Measurements from ENCODE around the gene CLDN22. TPM values are rescaled to one million over a fixed set of nuclear protein-coding genes. Genes with fewer than 3 reads are reported as not detected.
"Not testable (repeated sequence)": the region's sequence is repeated elsewhere in the genome, so short reads cannot be mapped to it uniquely, and the experiment has no call there.

Gene CLDN22
- total and polyA plus RNA-seq, 4 donors, result 0.09 to 0.49 (median 0.11) TPM; not detected in 1

DNA sequence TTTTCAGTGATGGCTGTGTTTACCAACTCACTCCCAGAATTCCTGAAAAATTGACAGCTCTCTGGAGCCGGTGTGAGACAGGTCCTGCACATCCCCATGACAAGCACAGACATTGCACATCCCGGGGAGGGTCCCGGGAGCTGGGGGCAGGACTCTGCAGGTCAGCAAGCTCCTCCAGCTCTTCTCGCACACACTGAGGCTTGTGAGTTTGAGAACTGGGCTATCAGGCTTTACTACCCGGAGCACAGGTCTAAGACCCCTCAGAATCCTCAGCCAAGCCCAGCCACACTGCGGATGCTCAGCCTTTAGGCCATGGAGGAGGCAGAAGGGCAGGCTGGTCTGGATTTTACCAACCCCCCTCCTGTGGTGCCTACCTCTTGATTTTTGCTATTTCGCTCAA is 7.8 kb upstream of the CLDN22 start:
- TF ChIP-seq, protein P1, sequence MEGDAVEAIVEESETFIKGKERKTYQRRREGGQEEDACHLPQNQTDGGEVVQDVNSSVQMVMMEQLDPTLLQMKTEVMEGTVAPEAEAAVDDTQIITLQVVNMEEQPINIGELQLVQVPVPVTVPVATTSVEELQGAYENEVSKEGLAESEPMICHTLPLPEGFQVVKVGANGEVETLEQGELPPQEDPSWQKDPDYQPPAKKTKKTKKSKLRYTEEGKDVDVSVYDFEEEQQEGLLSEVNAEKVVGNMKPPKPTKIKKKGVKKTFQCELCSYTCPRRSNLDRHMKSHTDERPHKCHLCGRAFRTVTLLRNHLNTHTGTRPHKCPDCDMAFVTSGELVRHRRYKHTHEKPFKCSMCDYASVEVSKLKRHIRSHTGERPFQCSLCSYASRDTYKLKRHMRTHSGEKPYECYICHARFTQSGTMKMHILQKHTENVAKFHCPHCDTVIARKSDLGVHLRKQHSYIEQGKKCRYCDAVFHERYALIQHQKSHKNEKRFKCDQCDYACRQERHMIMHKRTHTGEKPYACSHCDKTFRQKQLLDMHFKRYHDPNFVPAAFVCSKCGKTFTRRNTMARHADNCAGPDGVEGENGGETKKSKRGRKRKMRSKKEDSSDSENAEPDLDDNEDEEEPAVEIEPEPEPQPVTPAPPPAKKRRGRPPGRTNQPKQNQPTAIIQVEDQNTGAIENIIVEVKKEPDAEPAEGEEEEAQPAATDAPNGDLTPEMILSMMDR (IDR thresholded peaks at IDR 0.05; ENCODE audit: control extremely low read depth, extremely low read depth), result no peak
- DNase-seq (no peak), ATAC-seq (ENCODE audit: insufficient read depth, low FRiP score) (no peak)
- H3K9me3 ChIP-seq (ENCODE audit: control insufficient read depth in 4 of 4, insufficient read depth in 3 of 4, low read length in 3 of 4), result peaks cover 0 to 5% (median 0%) of the 10 kb centered on the region in 4 donors
- H3K36me3 ChIP-seq (ENCODE audit: control insufficient read depth in 4 of 4, insufficient read depth in 4 of 4, low read length in 4 of 4), result peaks cover 0 to 2% (median 0%) of the 10 kb centered on the region in 4 donors
- 93 to 94% methylated on average over 7 of the region's 7 CpGs for WGBS, 2 donors
- no peaks in the 10 kb centered on the region for H3K27me3 ChIP-seq (ENCODE audit: control insufficient read depth in 3 of 3, insufficient read depth in 3 of 3, low read length in 2 of 3)
- no peak overlapping the region for H3K27ac ChIP-seq (ENCODE audit: low read depth in 1 of 2, low read length in 1 of 2)
- H3K9ac ChIP-seq (ENCODE audit: insufficient read depth in 1 of 2, low read length in 2 of 2), result no peak overlapping the region
- peaks cover 0 to 5% (median 0%) of the 10 kb centered on the region in 5 donors for H3K4me1 ChIP-seq (ENCODE audit: control insufficient read depth in 5 of 5, insufficient read depth in 5 of 5, low read length in 5 of 5)
- no peak overlapping the region for H3K4me3 ChIP-seq

DNA sequence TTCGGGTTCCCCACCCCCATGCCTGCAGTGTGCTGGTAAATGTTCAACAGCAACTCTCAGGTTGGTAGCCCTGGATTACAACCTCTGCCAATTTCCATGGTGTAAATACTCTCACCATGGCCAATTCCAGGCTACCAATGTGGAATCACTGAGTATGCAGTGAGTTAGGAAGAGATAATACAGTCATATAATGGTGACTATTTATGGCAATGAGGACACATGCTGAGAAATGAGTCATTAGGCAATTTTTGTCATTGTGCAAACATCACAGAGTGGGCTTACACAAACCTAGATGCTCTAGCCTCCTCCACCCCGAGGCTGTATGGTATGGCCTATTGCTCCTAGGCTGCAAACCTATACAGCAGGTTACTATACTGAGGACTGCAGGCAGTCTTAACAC is 6.8 kb upstream of the CLDN22 start:
- H3K36me3 ChIP-seq (ENCODE audit: control insufficient read depth in 4 of 4, insufficient read depth in 4 of 4, low read length in 4 of 4), result peaks cover 0 to 2% (median 0%) of the 10 kb centered on the region in 4 donors
- H3K27me3 ChIP-seq (ENCODE audit: control insufficient read depth in 3 of 3, insufficient read depth in 3 of 3, low read length in 2 of 3), result no peaks in the 10 kb centered on the region
- WGBS, 2 donors, result 69 to 75% methylated on average over 2 of the region's 2 CpGs
- TF ChIP-seq, protein P1 (IDR thresholded peaks at IDR 0.05; ENCODE audit: control extremely low read depth, extremely low read depth), result no peak
- DNase-seq (no peak), ATAC-seq (ENCODE audit: insufficient read depth, low FRiP score) (no peak)
- no peak overlapping the region for H3K9ac ChIP-seq (ENCODE audit: insufficient read depth in 1 of 2, low read length in 2 of 2)
- H3K27ac ChIP-seq (ENCODE audit: low read depth in 1 of 2, low read length in 1 of 2), result no peak overlapping the region
- no peak overlapping the region for H3K4me3 ChIP-seq
- peaks cover 0 to 5% (median 0%) of the 10 kb centered on the region in 4 donors for H3K9me3 ChIP-seq (ENCODE audit: control insufficient read depth in 4 of 4, insufficient read depth in 3 of 4, low read length in 3 of 4)
- peaks cover 0 to 5% (median 0%) of the 10 kb centered on the region in 5 donors for H3K4me1 ChIP-seq (ENCODE audit: control insufficient read depth in 5 of 5, insufficient read depth in 5 of 5, low read length in 5 of 5)

DNA sequence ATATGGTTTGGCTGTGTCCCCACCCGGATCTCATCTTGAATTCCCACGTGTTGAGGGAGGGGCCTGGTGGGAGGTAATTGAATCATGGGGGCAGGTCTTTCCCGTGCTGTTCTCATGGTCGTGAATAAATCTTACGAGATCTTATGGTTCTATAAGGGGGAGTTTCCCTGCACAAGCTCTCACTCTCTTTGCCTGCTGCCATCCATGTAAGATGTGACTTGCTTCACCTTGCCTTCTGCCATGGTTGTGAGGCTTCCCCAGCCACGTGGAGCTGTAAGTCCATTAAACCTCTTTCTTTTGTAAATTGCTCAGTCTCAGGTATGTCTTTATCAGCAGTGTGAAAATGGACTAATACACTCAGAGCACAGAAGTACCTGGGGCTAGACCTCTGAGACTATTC is 6.3 kb upstream of the CLDN22 start:
- H3K4me3 ChIP-seq; H3K36me3 ChIP-seq (ENCODE audit: control insufficient read depth in 4 of 4, insufficient read depth in 4 of 4, low read length in 4 of 4); H3K9ac ChIP-seq (ENCODE audit: insufficient read depth in 1 of 2, low read length in 2 of 2); H3K4me1 ChIP-seq (ENCODE audit: control insufficient read depth in 5 of 5, insufficient read depth in 5 of 5, low read length in 5 of 5); H3K27me3 ChIP-seq (ENCODE audit: control insufficient read depth in 3 of 3, insufficient read depth in 3 of 3, low read length in 2 of 3); DNase-seq; H3K9me3 ChIP-seq (ENCODE audit: control insufficient read depth in 4 of 4, insufficient read depth in 3 of 4, low read length in 3 of 4); ATAC-seq (ENCODE audit: insufficient read depth, low FRiP score); H3K27ac ChIP-seq (ENCODE audit: low read depth in 1 of 2, low read length in 1 of 2): not testable (repeated sequence)
- WGBS, 2 donors, result 92 to 93% methylated on average over 6 of the region's 6 CpGs

DNA sequence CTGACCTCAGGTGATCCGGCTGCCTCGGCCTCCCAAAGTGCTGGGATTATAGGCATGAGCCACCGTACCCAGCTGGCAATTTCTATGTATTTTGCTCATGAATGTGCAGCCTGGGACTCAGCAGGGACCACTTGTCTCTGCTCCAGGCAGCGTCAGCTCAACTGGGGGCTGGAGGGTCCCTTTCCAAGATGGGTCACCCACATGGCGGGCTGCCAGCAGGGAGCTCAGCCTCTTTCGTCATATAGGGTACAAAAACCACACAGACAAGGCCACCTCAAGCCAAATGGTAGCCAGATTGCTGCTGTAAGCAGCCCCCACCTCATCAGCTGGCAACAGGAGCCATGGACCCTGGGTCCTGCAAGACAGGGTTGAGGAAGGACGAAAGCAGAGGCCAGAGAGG is 4.5 kb upstream of the CLDN22 start:
- H3K36me3 ChIP-seq (ENCODE audit: control insufficient read depth in 4 of 4, insufficient read depth in 4 of 4, low read length in 4 of 4), result peaks cover 0 to 2% (median 0%) of the 10 kb centered on the region in 4 donors
- H3K27ac ChIP-seq (ENCODE audit: low read depth in 1 of 2, low read length in 1 of 2), result no peak overlapping the region
- no peaks in the 10 kb centered on the region for H3K27me3 ChIP-seq (ENCODE audit: control insufficient read depth in 3 of 3, insufficient read depth in 3 of 3, low read length in 2 of 3)
- no peak overlapping the region for H3K9ac ChIP-seq (ENCODE audit: insufficient read depth in 1 of 2, low read length in 2 of 2)
- no peak overlapping the region for H3K4me3 ChIP-seq
- H3K9me3 ChIP-seq (ENCODE audit: control insufficient read depth in 4 of 4, insufficient read depth in 3 of 4, low read length in 3 of 4), result peaks cover 0 to 5% (median 0%) of the 10 kb centered on the region in 4 donors
- ATAC-seq (ENCODE audit: insufficient read depth, low FRiP score) (no peak), DNase-seq (no peak)
- H3K4me1 ChIP-seq (ENCODE audit: control insufficient read depth in 5 of 5, insufficient read depth in 5 of 5, low read length in 5 of 5), result peaks cover 0 to 10% (median 3%) of the 10 kb centered on the region in 5 donors
- TF ChIP-seq, protein P1 (IDR thresholded peaks at IDR 0.05; ENCODE audit: control extremely low read depth, extremely low read depth), result no peak
- 89 to 95% methylated on average over 7 of the region's 7 CpGs for WGBS, 2 donors

DNA sequence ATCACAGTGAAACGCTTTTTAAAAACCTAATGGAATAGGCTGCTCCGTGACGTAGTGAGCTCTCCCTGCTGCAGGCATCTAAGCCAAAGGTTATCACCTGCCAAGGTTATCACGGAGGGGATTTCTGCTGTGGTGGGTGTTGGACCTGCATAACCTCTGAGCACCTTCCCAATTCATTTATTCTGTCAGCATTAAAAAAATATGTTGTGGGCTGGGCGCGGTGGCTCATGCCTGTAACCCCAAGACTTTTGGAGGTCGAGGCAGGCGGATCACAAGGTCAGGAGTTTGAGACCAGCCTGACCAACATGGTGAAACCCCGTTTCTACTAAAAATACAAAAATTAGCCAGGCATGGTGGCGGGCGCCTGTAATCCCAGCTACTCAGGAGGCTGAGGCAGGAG is 4.0 kb upstream of the CLDN22 start:
- WGBS, 2 donors, result 94 to 97% methylated on average over 11 of the region's 11 CpGs
- ATAC-seq (ENCODE audit: insufficient read depth, low FRiP score), result not testable (repeated sequence)

More for the DNA sequence above, 4.0 kb upstream of the CLDN22 start:
- not testable (repeated sequence) for H3K36me3 ChIP-seq (ENCODE audit: control insufficient read depth in 4 of 4, insufficient read depth in 4 of 4, low read length in 4 of 4); H3K27ac ChIP-seq (ENCODE audit: low read depth in 1 of 2, low read length in 1 of 2); H3K9ac ChIP-seq (ENCODE audit: insufficient read depth in 1 of 2, low read length in 2 of 2); H3K9me3 ChIP-seq (ENCODE audit: control insufficient read depth in 4 of 4, insufficient read depth in 3 of 4, low read length in 3 of 4); H3K4me1 ChIP-seq (ENCODE audit: control insufficient read depth in 5 of 5, insufficient read depth in 5 of 5, low read length in 5 of 5); DNase-seq; H3K4me3 ChIP-seq; H3K27me3 ChIP-seq (ENCODE audit: control insufficient read depth in 3 of 3, insufficient read depth in 3 of 3, low read length in 2 of 3)

Measured in lung (tissue), 12 donors.